ENCODE data around the gene NCAM2.

- no peak for TF ChIP-seq CTCF (IDR thresholded peaks at IDR 0.05)
- TF ChIP-seq EZH2 (IDR thresholded peaks at IDR 0.05), result no peak
- TF ChIP-seq EZH2phosphoT487 (IDR thresholded peaks at IDR 0.05), result no peak
These were observed 1.5 kb upstream of the NCAM2 start for GRCh38 chr21:20996421-20997310.

Data from neural progenitor cell (in vitro differentiated cells).